ENCODE measurements around the gene TRIM51.

The TRIM51 gene

GRCh38 chr11:55895216-55895615 is 12.1 kb downstream of the TRIM51 start:
- no peak for DNase-seq (ENCODE audit: low spot score)
- CTCF ChIA-PET: no interaction called here
- POLR2A ChIA-PET (ENCODE audit: low non-redundant PET): no interaction called here
- TF ChIP-seq CTCF (conservative IDR thresholded peaks at IDR 0.05; ENCODE audit: low read depth): no peak
- H3K27ac ChIP-seq: no peak overlapping the region

DNA sequence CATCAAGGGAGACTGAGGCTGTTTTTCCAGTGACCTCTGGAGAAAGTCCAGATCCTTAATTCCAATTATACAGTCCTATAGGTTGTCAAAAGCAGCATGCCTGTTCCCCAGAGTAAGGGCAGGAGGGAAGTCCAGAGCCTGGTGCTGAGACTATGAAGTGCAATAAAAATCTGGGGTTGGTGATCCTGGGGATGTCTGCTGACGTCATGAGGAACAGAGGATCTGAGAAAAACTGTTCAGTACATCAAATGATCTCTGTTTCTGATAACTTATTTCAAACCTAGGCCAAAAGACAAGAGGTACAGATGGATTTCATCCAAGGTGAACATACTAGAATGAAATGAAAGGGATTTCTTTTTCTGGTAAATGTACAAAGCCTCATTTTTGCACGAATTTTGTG is 19.2 kb downstream of the TRIM51 start:
- no peak overlapping the region for H3K27ac ChIP-seq
- TF ChIP-seq CTCF (conservative IDR thresholded peaks at IDR 0.05; ENCODE audit: low read depth): no peak
- CTCF ChIA-PET: no interaction called here
- DNase-seq (ENCODE audit: low spot score): no peak
- POLR2A ChIA-PET (ENCODE audit: low non-redundant PET): no interaction called here

GRCh38 chr11:55914482-55914881 is 31.4 kb downstream of the TRIM51 start, which contains the start of gene OR5W2:
TSS of gene OR5W2 (minus strand) at chr11:55914582. CDS start at chr11:55914582, 0 bp downstream.
- no peak for TF ChIP-seq CTCF (conservative IDR thresholded peaks at IDR 0.05; ENCODE audit: low read depth)
- ChIA-PET POLR2A (ENCODE audit: low non-redundant PET) (no interaction called here), CTCF (no interaction called here)
- no peak within 1 kb of the TSS for H3K27ac ChIP-seq
- DNase-seq (ENCODE audit: low spot score): no peak

- TF ChIP-seq CTCF (conservative IDR thresholded peaks at IDR 0.05; ENCODE audit: low read depth): no peak
- CTCF ChIA-PET: no interaction called here
- POLR2A ChIA-PET (ENCODE audit: low non-redundant PET): no interaction called here
- no peak for DNase-seq (ENCODE audit: low spot score)
- no peak overlapping the region for H3K27ac ChIP-seq
Observed at GRCh38 chr11:55920537-55920936, 37.4 kb downstream of the TRIM51 start.

- no peak for DNase-seq (ENCODE audit: low spot score)
- TF ChIP-seq CTCF (conservative IDR thresholded peaks at IDR 0.05; ENCODE audit: low read depth): no peak
- POLR2A ChIA-PET (ENCODE audit: low non-redundant PET): no interaction called here
- no peak within 1 kb of the TSS for H3K27ac ChIP-seq
- CTCF ChIA-PET: no interaction called here
Observed at GRCh38 chr11:55936300-55936699, 53.2 kb downstream of the TRIM51 start, which contains the start of gene OR5I1. TSS of gene OR5I1 (minus strand) at chr11:55936400. CDS start at chr11:55936400, 0 bp downstream.

Measured in RWPE1 (cell line).